ENCODE measurements around the gene WDR33. TPM values are rescaled to one million over a fixed set of nuclear protein-coding genes. Genes with fewer than 3 reads are reported as not detected.

Gene WDR33
- total RNA-seq, 4 donors from 2014 or later = 42.3 to 53.2 (median 45.8) TPM

GRCh38 chr2:127721311-127721977 lies 89.5 kb downstream of the WDR33 start:
- TF ChIP-seq CTCF (IDR thresholded peaks at IDR 0.05; ENCODE audit: low read depth) = no peak

GRCh38 chr2:127719301-127720218 lies 91.4 kb downstream of the WDR33 start:
- TF ChIP-seq CTCF (IDR thresholded peaks at IDR 0.05; ENCODE audit: low read depth) = no peak

GRCh38 chr2:127718271-127718670 lies 92.7 kb downstream of the WDR33 start:
- TF ChIP-seq CTCF (IDR thresholded peaks at IDR 0.05; ENCODE audit: low read depth) = no peak

- TF ChIP-seq CTCF (IDR thresholded peaks at IDR 0.05; ENCODE audit: low read depth) = no peak
Measured at GRCh38 chr2:127715778-127716449, 95.1 kb downstream of the WDR33 start.

- TF ChIP-seq CTCF (IDR thresholded peaks at IDR 0.05; ENCODE audit: low read depth) = no peak
Measured at GRCh38 chr2:127713562-127713961, 97.4 kb downstream of the WDR33 start.

GRCh38 chr2:127712999-127713398 lies 98.0 kb downstream of the WDR33 start:
- TF ChIP-seq CTCF (IDR thresholded peaks at IDR 0.05; ENCODE audit: low read depth) = no peak

GRCh38 chr2:127709336-127709735 lies 101.6 kb downstream of the WDR33 start:
- no peak for TF ChIP-seq CTCF (IDR thresholded peaks at IDR 0.05; ENCODE audit: low read depth)
